ENCODE results near the gene C1orf159. TPM values are rescaled to one million over a fixed set of nuclear protein-coding genes. Genes with fewer than 3 reads are reported as not detected.

Gene C1orf159
- total and polyA plus RNA-seq, 2 of the 8 experiments (the other 6 are each of a cell fraction or from before 2014, with no cell fraction given), result 10.0 to 10.9 TPM

DNA sequence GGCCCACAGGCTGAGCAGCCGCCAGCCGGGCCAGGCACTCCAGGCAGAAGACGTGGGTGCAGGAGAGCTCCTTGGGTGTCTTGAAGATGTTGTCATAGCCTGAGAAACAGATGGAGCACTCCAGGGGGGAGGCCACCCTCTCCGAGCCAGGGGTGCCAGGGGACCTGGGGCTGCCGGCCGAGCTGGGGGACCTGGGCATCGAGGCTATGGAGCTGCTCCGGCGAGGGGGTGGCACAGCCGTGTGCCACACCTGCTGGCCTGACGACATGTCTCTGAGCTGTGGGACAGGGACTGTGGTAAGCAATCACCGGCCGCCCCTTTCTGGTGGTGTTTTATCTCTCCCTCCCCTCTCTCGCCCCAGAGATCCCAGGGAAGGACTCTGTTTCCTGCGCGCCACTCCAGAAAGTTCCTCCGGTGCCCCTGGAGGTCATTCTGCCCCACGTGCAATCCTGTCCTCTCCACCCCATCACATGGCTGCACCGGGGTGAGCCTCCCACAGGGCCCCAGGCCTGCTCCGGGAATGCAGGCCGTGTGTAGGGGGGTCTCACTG is 43.5 kb downstream of the C1orf159 start:
- Histone ChIP-seq H2BK20ac (ENCODE audit: low read length) (no peak overlapping the region), H2BK120ac (replicated peaks; ENCODE audit: low read depth, low read length) (no peak overlapping the region), H3K23me2 (ENCODE audit: low read depth, low read length) (peaks cover 7% of the 10 kb centered on the region; the same call in 1 of the 2 replicates), H3K79me2 (ENCODE audit: control insufficient read depth in 1 of 2, insufficient read depth in 2 of 2, low read length in 2 of 2) (no peaks in the 10 kb centered on the region), H3K79me1 (ENCODE audit: low read depth, low read length) (no peaks in the 10 kb centered on the region), H2BK5ac (ENCODE audit: low read depth, low read length) (no peak overlapping the region), H3K27me3 (replicated peaks in 1 of 4; ENCODE audit: control insufficient read depth in 3 of 4, extremely low read depth in 1 of 4, insufficient read depth in 3 of 4, low read length in 3 of 4) (peaks cover 1 to 18% (median 12%) of the 10 kb centered on the region in 4 experiments; a peak in 6 of 7 replicates), H4K91ac (replicated peaks; ENCODE audit: insufficient read length, low read length) (no peak overlapping the region), H3K9me3 (ENCODE audit: insufficient read depth in 2 of 2, low read depth in 1 of 2, low read length in 1 of 2) (no peaks in the 10 kb centered on the region), H2BK12ac (ENCODE audit: low read depth, low read length) (no peak overlapping the region), H3K27ac (ENCODE audit: low read depth, low read length) (no peak overlapping the region; the same call in 1 of the 2 replicates), H3K36me3 (ENCODE audit: control insufficient read depth in 2 of 4, insufficient read depth in 4 of 4, low read length in 3 of 4) (no peaks in the 10 kb centered on the region), H3K23ac (ENCODE audit: insufficient read length) (no peak overlapping the region), H3K18ac (ENCODE audit: extremely low read depth, low read length) (no peak overlapping the region), H3K4ac (replicated peaks; ENCODE audit: insufficient read length, low read depth, low read length) (no peak overlapping the region), H4K5ac (ENCODE audit: insufficient read length, low read depth, low read length) (no peak overlapping the region), H3K14ac (ENCODE audit: insufficient read length) (no peak overlapping the region), H2AFZ (ENCODE audit: low read length) (no peak overlapping the region), H3K4me2 (ENCODE audit: insufficient read depth in 1 of 2, low read depth in 2 of 2, low read length in 2 of 2) (no peak overlapping the region), H3K9ac (replicated peaks in 1 of 4; ENCODE audit: extremely low read depth in 1 of 4, low read depth in 3 of 4, low read length in 3 of 4) (no peak overlapping the region), H3K4me1 (replicated peaks in 1 of 4; ENCODE audit: control insufficient read depth in 3 of 4, insufficient read depth in 4 of 4, low read length in 3 of 4) (peaks cover 0 to 9% (median 1%) of the 10 kb centered on the region in 4 experiments; a peak in 4 of 7 replicates), H4K8ac (ENCODE audit: extremely low read depth, insufficient read depth, low read length) (no peak overlapping the region), H2BK15ac (ENCODE audit: low read length) (no peak overlapping the region), H2AK5ac (ENCODE audit: low read depth, low read length) (no peak overlapping the region), H4K20me1 (replicated peaks in 1 of 2; ENCODE audit: control insufficient read depth in 1 of 2, insufficient read depth in 2 of 2, low read length in 2 of 2) (peaks cover 0 to 11% of the 10 kb centered on the region in 2 experiments), H3K56ac (replicated peaks; ENCODE audit: insufficient read length, low read depth, low read length) (no peak overlapping the region), H3K4me3 (ENCODE audit: extremely low read depth in 1 of 4, insufficient read depth in 2 of 4, low read depth in 3 of 4, low read length in 4 of 4) (no peak overlapping the region)
- WGBS, 2 experiments (ENCODE audit: extremely low coverage in 1 of 2, insufficient coverage in 1 of 2, insufficient read length in 1 of 2, insufficient replicate concordance in 2 of 2, low coverage in 1 of 2, low lambda C conversion rate in 2 of 2, missing lambda C conversion rate in 1 of 2), result 84% methylated on average over 19 of the region's 21 CpGs; no CpG with 5 or more reads in 1 of the 2 experiments
- CTCF ChIA-PET (ENCODE audit: partially characterized antibody), result interaction anchor here (0.9 to 2.1 kb wide), 4 partner anchors 8 to 88 kb away, joined by 3 to 5 read pairs (median 4); no protein-coding TSS in a partner anchor
- POLR2A ChIA-PET (ENCODE audit: partially characterized antibody), result interaction anchor here (1.1 to 2.8 kb wide), 6 partner anchors 8 to 58 kb away, joined by 3 to 11 read pairs (median 4); no protein-coding TSS in a partner anchor
- TF ChIP-seq SAP30 (IDR thresholded peaks at IDR 0.05; ENCODE audit: insufficient read depth, insufficient replicate concordance, low read length) (no peak), KDM4A (IDR thresholded peaks at IDR 0.05; ENCODE audit: low read depth, low read length, severe bottlenecking) (no peak), CBX8 (IDR thresholded peaks at IDR 0.05; ENCODE audit: borderline replicate concordance, low read depth, low read length) (no peak), NRF1 (IDR thresholded peaks at IDR 0.05; ENCODE audit: low read depth, low read length) (no peak), ZNF274 (IDR thresholded peaks at IDR 0.05; ENCODE audit: borderline replicate concordance, extremely low read depth, low read length) (no peak), TCF12 (IDR thresholded peaks at IDR 0.05; ENCODE audit: low read depth, low read length) (no peak), ASH2L (IDR thresholded peaks at IDR 0.05; ENCODE audit: low read length) (no peak), RNF2 (IDR thresholded peaks at IDR 0.05; ENCODE audit: borderline replicate concordance, low read depth, low read length, missing control alignments, poor library complexity, severe bottlenecking) (no peak), PHF8 (conservative IDR thresholded peaks at IDR 0.05; ENCODE audit: low read depth, low read length) (no peak), SP1 (IDR thresholded peaks at IDR 0.05; ENCODE audit: low read depth, low read length) (no peak), SIRT6 (IDR thresholded peaks at IDR 0.05; ENCODE audit: low read length) (no peak), GABPA (IDR thresholded peaks at IDR 0.05; ENCODE audit: borderline replicate concordance, insufficient read depth, low read length) (no peak), SIN3A (conservative IDR thresholded peaks at IDR 0.05 in 1 of 2, IDR thresholded peaks at IDR 0.05 in 1 of 2; ENCODE audit: low read depth in 1 of 2, low read length in 2 of 2) (no peak)
- no peak for DNase-seq (ENCODE audit: low read depth in 1 of 2, low spot score in 2 of 2)
- no peak for FAIRE-seq

All from H1 (cell line).